WTC11 (cell line): ENCODE results near the gene PDE8B. TPM values are rescaled to one million over a fixed set of nuclear protein-coding genes. Genes with fewer than 3 reads are reported as not detected.

Experiments
- ATAC-seq: fragments of 200-7000 bp; cut with Tn5 transposase; 2 replicates; pipeline ENCODE4 v1.10.0; 2021; ENCODE audit warnings: mild to moderate bottlenecking, moderate library complexity
- CTCF ChIA-PET: fragments of 300-600 bp; sonication (Branson Sonifier 250); formaldehyde crosslinking; loops from one replicate; lab custom pipeline; 2021; ENCODE audit warnings: antibody characterized with exemption; lab: Charles Lee
- POLR2A ChIA-PET: fragments of 350-600 bp; sonication (Branson Sonifier 250); formaldehyde crosslinking; loops from one replicate; lab custom pipeline; 2021; ENCODE audit warnings: antibody characterized with exemption; lab: Charles Lee
- DNase-seq: peaks from one replicate; pipeline ENCODE4 v3.0.0; 2021; ENCODE audit warnings: low spot score
- H3K27ac Mint-ChIP-seq: 2 replicates; pipeline ENCODE4 v1.8.0; 2021; ENCODE audit warnings: mixed read lengths
- H3K27me3 Mint-ChIP-seq: 2 replicates; pipeline ENCODE4 v1.8.0; 2021; ENCODE audit warnings: low read depth, mild to moderate bottlenecking, moderate library complexity, mixed read lengths
- H3K36me3 Mint-ChIP-seq: 2 replicates; pipeline ENCODE4 v1.8.0; 2021; ENCODE audit warnings: mixed read lengths
- H3K4me1 Mint-ChIP-seq: 2 replicates; pipeline ENCODE4 v1.8.0; 2022; ENCODE audit warnings: mixed read lengths
- H3K4me3 Mint-ChIP-seq: 2 replicates; pipeline ENCODE4 v1.8.0; 2021; ENCODE audit warnings: mild to moderate bottlenecking, moderate library complexity, mixed read lengths
- H3K9me3 Mint-ChIP-seq: 2 replicates; pipeline ENCODE4 v1.8.0; 2021; ENCODE audit warnings: mixed read lengths
- AFF4 ChIP-seq: sonication (generic); formaldehyde crosslinking; IDR thresholded peaks from 2 replicates; pipeline ENCODE4 v1.8.1; 2023; ENCODE audit warnings: mild to moderate bottlenecking, missing genetic modification reagents, borderline replicate concordance
- E2F1 ChIP-seq: sonication (generic); formaldehyde crosslinking; IDR thresholded peaks from 2 replicates; pipeline ENCODE4 v1.8.0; 2022; ENCODE audit warnings: mild to moderate bottlenecking, missing genetic modification reagents
- FOXJ3 ChIP-seq: sonication (generic); formaldehyde crosslinking; IDR thresholded peaks from 2 replicates; pipeline ENCODE4 v1.9.0; 2021; ENCODE audit warnings: missing genetic modification reagents, mild to moderate bottlenecking, borderline replicate concordance
- FOXP1 ChIP-seq: sonication (generic); formaldehyde crosslinking; IDR thresholded peaks from 2 replicates; pipeline ENCODE4 v1.8.0; 2022; ENCODE audit warnings: missing genetic modification reagents, mild to moderate bottlenecking, moderate library complexity, borderline replicate concordance
- IRF1 ChIP-seq: sonication (generic); formaldehyde crosslinking; IDR thresholded peaks from 2 replicates; pipeline ENCODE4 v1.8.0; 2023; ENCODE audit warnings: missing genetic modification reagents
- OVOL2 ChIP-seq: fragments of 250-450 bp; sonication (Bioruptor Pico); IDR thresholded peaks from 2 replicates; pipeline ENCODE4 v1.9.0; 2021; ENCODE audit warnings: mild to moderate bottlenecking, borderline replicate concordance
- PREB ChIP-seq: sonication (generic); formaldehyde crosslinking; IDR thresholded peaks from 2 replicates; pipeline ENCODE4 v1.8.1; 2022; ENCODE audit warnings: mild to moderate bottlenecking, missing genetic modification reagents, moderate library complexity, borderline replicate concordance
- RELA ChIP-seq: sonication (generic); formaldehyde crosslinking; IDR thresholded peaks from 2 replicates; pipeline ENCODE4 v1.8.1; 2022; ENCODE audit warnings: missing genetic modification reagents, mild to moderate bottlenecking, borderline replicate concordance
- RORB ChIP-seq: fragments of 250-450 bp; sonication (Bioruptor Pico); IDR thresholded peaks from 2 replicates; pipeline ENCODE4 v1.9.0; 2021; ENCODE audit warnings: mild to moderate bottlenecking
- SMAD3 ChIP-seq: sonication (generic); formaldehyde crosslinking; IDR thresholded peaks from 2 replicates; pipeline ENCODE4 v1.8.0; 2022; ENCODE audit warnings: missing genetic modification reagents, mild to moderate bottlenecking, borderline replicate concordance
- SMAD4 ChIP-seq: sonication (generic); formaldehyde crosslinking; IDR thresholded peaks from 2 replicates; pipeline ENCODE4 v1.8.0; 2022; ENCODE audit warnings: mild to moderate bottlenecking, missing genetic modification reagents
- SOX15 ChIP-seq: fragments of 250-450 bp; sonication (Bioruptor Pico); IDR thresholded peaks from 2 replicates; pipeline ENCODE4 v1.9.0; 2021; ENCODE audit warnings: mild to moderate bottlenecking
- ZBTB21 ChIP-seq: sonication (generic); formaldehyde crosslinking; IDR thresholded peaks from 2 replicates; pipeline ENCODE4 v1.8.1; 2023; ENCODE audit warnings: mild to moderate bottlenecking, missing genetic modification reagents, borderline replicate concordance
- ZNF396 ChIP-seq: fragments of 250-450 bp; sonication (Bioruptor Pico); IDR thresholded peaks from 2 replicates; pipeline ENCODE4 v1.8.0; 2021; ENCODE audit warnings: mild to moderate bottlenecking, moderate library complexity, borderline replicate concordance
- ZNF416 ChIP-seq: fragments of 250-450 bp; sonication (Bioruptor Pico); IDR thresholded peaks from 2 replicates; pipeline ENCODE4 v1.9.0; 2021; ENCODE audit warnings: mild to moderate bottlenecking, inconsistent platforms
- ZNF532 ChIP-seq: fragments of 250-450 bp; sonication (Bioruptor Pico); IDR thresholded peaks from 2 replicates; pipeline ENCODE4 v1.9.0; 2021; ENCODE audit warnings: mild to moderate bottlenecking, borderline replicate concordance
- total RNA-seq: library from RNA; stranded (reverse); gene quantifications from 3 replicates; pipeline ENCODE4 v1.2.3, GENCODE V29; 2021
- TF ChIP-seq, protein P1 (sequence below): sonication (generic); formaldehyde crosslinking; IDR thresholded peaks from 2 replicates; pipeline ENCODE4 v1.8.1; 2023; ENCODE audit warnings: mild to moderate bottlenecking, moderate library complexity, missing genetic modification reagents
- TF ChIP-seq, protein P2 (sequence below): fragments of 250-450 bp; sonication (Bioruptor Pico); IDR thresholded peaks from 2 replicates; pipeline ENCODE4 v1.9.0; 2021; ENCODE audit warnings: mild to moderate bottlenecking
- TF ChIP-seq, protein P3 (sequence below): fragments of 250-450 bp; sonication (Bioruptor Pico); IDR thresholded peaks from 2 replicates; pipeline ENCODE4 v2.1.2; 2022; ENCODE audit warnings: mild to moderate bottlenecking, moderate library complexity
- TF ChIP-seq, protein P4 (sequence below): sonication (generic); formaldehyde crosslinking; conservative IDR thresholded peaks from 2 replicates; pipeline ENCODE4 v1.8.1; 2022; ENCODE audit warnings: mild to moderate bottlenecking, missing genetic modification reagents

Gene PDE8B
- total RNA-seq, 1 experiment from 2014 or later, result 0.31 TPM

GRCh38 chr5:77367741-77368140 lies 157.3 kb downstream of the PDE8B start:
- Mint-ChIP-seq H3K27me3 (no peaks in the 10 kb centered on the region), H3K27ac (no peak overlapping the region), H3K9me3 (no peaks in the 10 kb centered on the region), H3K4me1 (no peaks in the 10 kb centered on the region), H3K36me3 (no peaks in the 10 kb centered on the region), H3K4me3 (no peak overlapping the region)
- ChIA-PET POLR2A (no interaction called here), CTCF (no interaction called here)
- no peak for ATAC-seq
- DNase-seq, result no peak
- TF ChIP-seq ZNF396 (CRISPR knock-in tag), result no peak
- TF ChIP-seq FOXP1 (CRISPR knock-in tag), result no peak
- TF ChIP-seq, protein P1, sequence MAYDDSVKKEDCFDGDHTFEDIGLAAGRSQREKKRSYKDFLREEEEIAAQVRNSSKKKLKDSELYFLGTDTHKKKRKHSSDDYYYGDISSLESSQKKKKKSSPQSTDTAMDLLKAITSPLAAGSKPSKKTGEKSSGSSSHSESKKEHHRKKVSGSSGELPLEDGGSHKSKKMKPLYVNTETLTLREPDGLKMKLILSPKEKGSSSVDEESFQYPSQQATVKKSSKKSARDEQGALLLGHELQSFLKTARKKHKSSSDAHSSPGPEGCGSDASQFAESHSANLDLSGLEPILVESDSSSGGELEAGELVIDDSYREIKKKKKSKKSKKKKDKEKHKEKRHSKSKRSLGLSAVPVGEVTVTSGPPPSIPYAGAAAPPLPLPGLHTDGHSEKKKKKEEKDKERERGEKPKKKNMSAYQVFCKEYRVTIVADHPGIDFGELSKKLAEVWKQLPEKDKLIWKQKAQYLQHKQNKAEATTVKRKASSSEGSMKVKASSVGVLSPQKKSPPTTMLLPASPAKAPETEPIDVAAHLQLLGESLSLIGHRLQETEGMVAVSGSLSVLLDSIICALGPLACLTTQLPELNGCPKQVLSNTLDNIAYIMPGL (CRISPR knock-in tag), result no peak
- TF ChIP-seq SMAD3, result no peak
- no peak for TF ChIP-seq IRF1
- TF ChIP-seq RELA (CRISPR knock-in tag), result no peak
- TF ChIP-seq OVOL2, result no peak
- no peak for TF ChIP-seq ZNF532
- no peak for TF ChIP-seq SOX15 (CRISPR knock-in tag)
- TF ChIP-seq ZBTB21 (CRISPR knock-in tag), result no peak
- TF ChIP-seq, protein P2, sequence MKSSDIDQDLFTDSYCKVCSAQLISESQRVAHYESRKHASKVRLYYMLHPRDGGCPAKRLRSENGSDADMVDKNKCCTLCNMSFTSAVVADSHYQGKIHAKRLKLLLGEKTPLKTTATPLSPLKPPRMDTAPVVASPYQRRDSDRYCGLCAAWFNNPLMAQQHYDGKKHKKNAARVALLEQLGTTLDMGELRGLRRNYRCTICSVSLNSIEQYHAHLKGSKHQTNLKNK, result no peak
- TF ChIP-seq AFF4 (CRISPR knock-in tag), result no peak
- no peak for TF ChIP-seq E2F1 (CRISPR knock-in tag)
- TF ChIP-seq PREB, result no peak
- TF ChIP-seq ZNF416 (CRISPR knock-in tag), result no peak
- TF ChIP-seq SMAD4 (CRISPR knock-in tag), result no peak
- TF ChIP-seq, protein P3, sequence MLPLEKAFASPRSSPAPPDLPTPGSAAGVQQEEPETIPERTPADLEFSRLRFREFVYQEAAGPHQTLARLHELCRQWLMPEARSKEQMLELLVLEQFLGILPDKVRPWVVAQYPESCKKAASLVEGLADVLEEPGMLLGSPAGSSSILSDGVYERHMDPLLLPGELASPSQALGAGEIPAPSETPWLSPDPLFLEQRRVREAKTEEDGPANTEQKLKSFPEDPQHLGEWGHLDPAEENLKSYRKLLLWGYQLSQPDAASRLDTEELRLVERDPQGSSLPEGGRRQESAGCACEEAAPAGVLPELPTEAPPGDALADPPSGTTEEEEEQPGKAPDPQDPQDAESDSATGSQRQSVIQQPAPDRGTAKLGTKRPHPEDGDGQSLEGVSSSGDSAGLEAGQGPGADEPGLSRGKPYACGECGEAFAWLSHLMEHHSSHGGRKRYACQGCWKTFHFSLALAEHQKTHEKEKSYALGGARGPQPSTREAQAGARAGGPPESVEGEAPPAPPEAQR (CRISPR knock-in tag), result no peak
- TF ChIP-seq RORB (CRISPR knock-in tag), result no peak
- TF ChIP-seq, protein P4, sequence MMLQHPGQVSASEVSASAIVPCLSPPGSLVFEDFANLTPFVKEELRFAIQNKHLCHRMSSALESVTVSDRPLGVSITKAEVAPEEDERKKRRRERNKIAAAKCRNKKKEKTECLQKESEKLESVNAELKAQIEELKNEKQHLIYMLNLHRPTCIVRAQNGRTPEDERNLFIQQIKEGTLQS (CRISPR knock-in tag), result no peak
- TF ChIP-seq FOXJ3 (CRISPR knock-in tag), result no peak
